HUES6 (cell line): ENCODE measurements around the gene EGLN2.
"Not testable (repeated sequence)": the region's sequence is repeated elsewhere in the genome, so short reads cannot be mapped to it uniquely, and the experiment has no call there.

ENCODE experiments used
- H3K27ac ChIP-seq: 2 replicates; pipeline ENCODE4 v1.7.0; 2013; ENCODE audit warnings: low read depth, mild to moderate bottlenecking, low read length, inconsistent platforms
- H3K27me3 ChIP-seq: 2 replicates; pipeline ENCODE4 v1.6.1; 2013; ENCODE audit warnings: low read length; ENCODE audit not compliant: control insufficient read depth, insufficient read depth
- H3K36me3 ChIP-seq: 2 replicates; pipeline ENCODE4 v1.6.1; 2013; ENCODE audit warnings: low read length; ENCODE audit not compliant: control insufficient read depth, insufficient read depth
- H3K4me1 ChIP-seq: 2 replicates; pipeline ENCODE4 v1.6.1; 2013; ENCODE audit warnings: low read length; ENCODE audit not compliant: control insufficient read depth, insufficient read depth
- H3K4me3 ChIP-seq: 2 replicates; pipeline ENCODE4 v1.5.1; 2013; ENCODE audit warnings: low read depth, low read length
- H3K9ac ChIP-seq: one replicate; pipeline ENCODE4 v1.6.1; 2013; ENCODE audit warnings: mild to moderate bottlenecking, low read length
- H3K9me3 ChIP-seq: 2 replicates; pipeline ENCODE4 v1.6.1; 2013; ENCODE audit warnings: low read depth, low read length; ENCODE audit not compliant: control insufficient read depth, insufficient read depth

Gene EGLN2

DNA sequence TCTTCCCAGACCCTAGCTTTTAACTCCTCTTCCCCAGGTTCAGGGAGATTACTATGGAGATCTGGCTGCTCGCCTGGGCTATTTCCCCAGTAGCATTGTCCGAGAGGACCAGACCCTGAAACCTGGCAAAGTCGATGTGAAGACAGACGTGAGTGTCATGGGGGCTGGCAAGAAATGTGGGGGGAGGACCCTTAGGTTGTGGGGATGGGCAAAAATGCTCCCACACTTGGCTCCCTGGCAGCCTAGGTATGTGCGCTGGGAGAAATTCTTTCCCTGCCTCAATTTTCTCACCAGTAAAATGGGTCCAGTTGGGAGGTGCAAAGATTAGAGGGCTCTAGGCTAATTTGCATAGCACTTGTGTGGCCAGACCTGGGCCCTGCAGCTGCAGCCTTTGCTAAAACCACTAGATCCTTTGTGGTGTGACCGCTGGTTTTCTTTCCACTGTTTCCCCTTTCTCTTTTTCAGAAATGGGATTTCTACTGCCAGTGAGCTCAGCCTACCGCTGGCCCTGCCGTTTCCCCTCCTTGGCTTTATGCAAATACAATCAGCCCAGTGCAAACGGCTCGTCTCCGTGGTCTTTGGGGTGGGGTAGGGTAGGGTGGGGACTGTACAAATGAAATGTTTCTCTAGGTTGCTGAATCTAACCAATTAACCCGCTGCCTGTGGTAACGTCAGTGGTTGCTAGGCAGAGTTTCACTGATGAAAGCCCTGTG is 21.9 kb upstream of the EGLN2 start:
- Histone ChIP-seq H3K4me3 (peak overlapping the region; percentile 82), H3K27me3 (no peaks in the 10 kb centered on the region), H3K27ac (peak overlapping the region; percentile 89), H3K4me1 (peaks cover 13% of the 10 kb centered on the region), H3K36me3 (peaks cover 1% of the 10 kb centered on the region; the same call in 1 of the 2 replicates), H3K9me3 (no peaks in the 10 kb centered on the region), H3K9ac (peak overlapping the region; percentile 81)

DNA sequence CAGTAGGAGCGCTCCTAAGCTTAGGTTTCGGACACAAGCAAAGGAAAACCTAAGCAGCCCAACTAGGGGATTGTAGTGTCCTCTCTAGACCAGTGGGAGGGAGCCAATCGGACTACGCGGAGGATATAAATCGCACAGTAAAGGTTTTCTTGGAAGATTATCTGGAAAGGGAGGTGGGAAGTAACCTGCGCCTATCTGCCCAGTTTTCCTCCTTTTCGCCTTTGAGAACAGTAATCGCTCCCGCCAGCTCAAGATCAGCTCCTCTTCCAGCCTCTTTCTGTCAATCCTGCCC is 21.4 kb upstream of the EGLN2 start:
- H3K4me1 ChIP-seq, result peaks cover 13% of the 10 kb centered on the region
- H3K9me3 ChIP-seq, result no peaks in the 10 kb centered on the region
- H3K27me3 ChIP-seq, result no peaks in the 10 kb centered on the region
- H3K4me3 ChIP-seq, result peak overlapping the region; percentile 82
- peak overlapping the region; percentile 81 for H3K9ac ChIP-seq
- peak overlapping the region; percentile 89 for H3K27ac ChIP-seq
- peaks cover 2% of the 10 kb centered on the region; the same call in 1 of the 2 replicates for H3K36me3 ChIP-seq

DNA sequence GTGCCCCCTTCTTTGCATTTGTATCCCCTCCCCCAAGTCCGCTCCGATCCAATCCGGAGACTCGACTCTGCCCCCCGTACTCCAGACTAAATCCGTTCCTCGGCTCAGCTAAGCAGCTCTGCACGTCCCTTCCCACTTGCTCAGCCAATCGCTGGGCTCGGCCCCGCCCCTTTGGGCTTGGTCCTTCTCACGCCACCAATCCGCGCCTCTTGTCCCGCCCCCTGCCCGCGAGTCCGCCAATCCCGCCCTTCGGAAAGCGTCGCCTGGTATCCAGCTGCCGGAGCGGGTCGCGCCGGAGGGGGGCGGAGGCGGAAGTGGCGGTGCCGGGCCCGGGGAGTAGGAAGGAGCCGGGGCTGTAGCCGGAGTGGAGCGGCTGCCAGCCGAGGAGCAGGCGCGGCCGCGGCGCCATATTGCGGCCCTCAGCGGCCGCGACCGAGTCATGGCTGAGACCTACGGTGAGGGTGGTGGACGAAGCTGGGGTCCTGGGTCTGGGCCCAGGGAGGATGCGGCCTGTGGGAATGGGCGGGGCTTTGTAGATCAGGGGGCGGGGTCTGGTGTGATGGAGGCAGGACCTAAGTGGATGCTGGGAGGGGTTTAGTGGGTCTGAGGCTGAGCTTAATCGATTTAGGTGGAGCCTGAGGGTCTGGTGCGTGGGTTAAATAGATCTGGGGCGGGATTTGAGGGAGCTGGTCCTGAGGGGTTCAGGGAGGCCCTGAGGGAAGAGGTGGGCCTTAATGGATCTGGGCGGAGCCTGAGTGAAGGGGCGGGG is 20.9 kb upstream of the EGLN2 start, which contains the start of gene RAB4B:
RAB4B (plus strand) TSS at position 311 of the 769 bp plus-strand sequence; CDS start at position 440, 129 bp downstream.
- Histone ChIP-seq H3K9ac (peak within 1 kb of the TSS; percentile 81), H3K36me3 (peaks cover 2% of the 10 kb centered on the region; the same call in 1 of the 2 replicates), H3K4me3 (peak within 1 kb of the TSS; percentile 82), H3K9me3 (no peaks in the 10 kb centered on the region), H3K27ac (peak within 1 kb of the TSS; percentile 89), H3K4me1 (peaks cover 13% of the 10 kb centered on the region), H3K27me3 (no peaks in the 10 kb centered on the region)

DNA sequence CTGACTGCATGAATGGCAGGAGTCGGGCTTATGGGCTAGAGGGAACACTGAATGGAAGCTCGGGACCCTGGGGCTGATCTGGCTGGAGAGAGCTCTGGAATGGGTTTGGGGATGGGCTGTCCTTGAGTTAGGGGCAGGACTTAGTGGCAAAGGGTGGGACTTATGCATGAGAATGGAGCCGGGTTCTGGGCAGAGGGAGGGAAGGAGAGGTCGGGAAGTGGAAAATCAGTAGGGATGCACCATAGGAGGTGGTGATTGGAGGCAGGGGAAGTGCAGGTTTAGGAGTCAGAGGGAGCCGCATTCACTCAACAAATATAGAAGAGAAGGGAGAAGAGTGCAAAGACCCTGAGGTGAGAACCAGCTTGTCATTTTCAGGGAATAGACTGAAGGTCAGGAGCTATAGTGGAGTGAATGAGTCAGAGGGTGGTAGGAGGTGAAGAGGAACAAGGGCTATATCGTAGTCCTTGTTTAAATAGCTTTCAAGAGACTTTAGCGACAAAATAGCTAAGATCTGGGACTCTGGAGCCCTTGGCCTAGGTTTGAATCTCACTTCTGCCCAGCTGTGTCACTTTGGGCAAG is 20.2 kb upstream of the EGLN2 start:
- Histone ChIP-seq H3K9me3 (no peaks in the 10 kb centered on the region), H3K27ac (0 out of 2 replicates have a peak overlapping the region, but pooled peaks have one; percentile 18), H3K27me3 (no peaks in the 10 kb centered on the region), H3K4me3 (peak overlapping the region; percentile 72), H3K36me3 (peaks cover 2% of the 10 kb centered on the region; the same call in 1 of the 2 replicates), H3K9ac (peak overlapping the region; percentile 66), H3K4me1 (peaks cover 13% of the 10 kb centered on the region)

DNA sequence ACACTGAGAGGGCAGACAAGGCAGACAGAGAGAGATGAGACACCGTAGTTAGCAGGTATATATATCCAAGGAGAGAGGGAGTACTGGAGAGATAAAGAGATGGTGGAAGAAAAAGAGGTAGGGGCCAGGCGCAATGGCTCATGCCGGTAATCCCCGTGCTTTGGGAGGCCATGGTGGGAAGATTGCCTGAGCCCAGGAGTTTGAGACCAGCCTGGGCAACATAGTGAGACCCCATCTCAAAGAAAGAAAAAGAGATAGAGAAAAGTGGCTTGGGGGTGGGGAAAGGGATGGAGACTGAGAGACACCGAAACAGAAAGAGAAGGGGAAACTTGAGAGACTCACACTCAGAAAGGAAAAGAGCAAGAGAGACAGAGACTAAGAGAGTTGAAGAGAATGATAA is 18.4 kb upstream of the EGLN2 start:
- H3K36me3 ChIP-seq, result peaks cover 2% of the 10 kb centered on the region; the same call in 1 of the 2 replicates
- no peak overlapping the region for H3K9ac ChIP-seq
- H3K9me3 ChIP-seq, result no peaks in the 10 kb centered on the region
- no peak overlapping the region for H3K4me3 ChIP-seq
- H3K27me3 ChIP-seq, result no peaks in the 10 kb centered on the region
- H3K4me1 ChIP-seq, result peaks cover 8% of the 10 kb centered on the region
- no peak overlapping the region for H3K27ac ChIP-seq

DNA sequence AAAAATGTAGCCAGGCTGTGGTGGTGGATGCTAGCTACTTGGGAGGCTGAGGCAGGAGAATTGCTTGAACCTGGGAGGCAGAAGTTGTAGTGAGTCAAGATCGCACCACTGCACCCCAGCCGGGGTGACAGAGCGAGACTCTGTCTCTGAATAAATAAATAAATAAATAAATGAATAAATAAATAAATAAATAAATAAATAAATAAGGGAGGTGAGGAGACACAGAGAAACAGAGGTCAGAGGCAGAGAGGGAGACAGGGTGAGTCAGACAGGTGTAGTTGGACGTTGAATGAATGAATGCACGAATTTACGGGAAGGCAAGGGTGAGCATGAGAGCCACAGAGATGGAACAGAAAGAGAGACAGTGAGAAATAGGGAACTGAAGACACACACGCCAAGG is 17.9 kb upstream of the EGLN2 start:
- no peak overlapping the region for H3K27ac ChIP-seq
- no peak overlapping the region for H3K9ac ChIP-seq
- no peaks in the 10 kb centered on the region for H3K27me3 ChIP-seq
- H3K4me1 ChIP-seq, result peaks cover 8% of the 10 kb centered on the region
- no peak overlapping the region for H3K4me3 ChIP-seq
- H3K9me3 ChIP-seq, result no peaks in the 10 kb centered on the region
- peaks cover 2% of the 10 kb centered on the region; the same call in 1 of the 2 replicates for H3K36me3 ChIP-seq

DNA sequence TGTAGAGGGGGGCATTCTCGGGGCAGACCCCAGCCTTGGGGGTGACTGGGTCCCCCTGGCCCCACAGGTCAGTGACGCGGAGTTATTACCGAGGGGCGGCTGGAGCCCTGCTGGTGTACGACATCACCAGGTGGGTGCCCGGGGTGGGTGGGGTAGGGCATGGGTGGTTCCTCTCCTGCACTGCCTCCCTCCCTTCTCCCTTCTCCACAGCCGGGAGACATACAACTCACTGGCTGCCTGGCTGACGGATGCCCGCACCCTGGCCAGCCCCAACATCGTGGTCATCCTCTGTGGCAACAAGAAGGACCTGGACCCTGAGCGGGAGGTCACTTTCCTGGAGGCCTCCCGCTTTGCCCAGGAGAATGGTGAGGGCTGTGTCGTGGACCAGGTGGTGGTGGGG is 15.3 kb upstream of the EGLN2 start:
- Histone ChIP-seq H3K9ac (no peak overlapping the region), H3K4me1 (peaks cover 8% of the 10 kb centered on the region), H3K4me3 (no peak overlapping the region), H3K36me3 (peaks cover 2% of the 10 kb centered on the region; the same call in 1 of the 2 replicates), H3K9me3 (no peaks in the 10 kb centered on the region), H3K27me3 (no peaks in the 10 kb centered on the region), H3K27ac (no peak overlapping the region)

DNA sequence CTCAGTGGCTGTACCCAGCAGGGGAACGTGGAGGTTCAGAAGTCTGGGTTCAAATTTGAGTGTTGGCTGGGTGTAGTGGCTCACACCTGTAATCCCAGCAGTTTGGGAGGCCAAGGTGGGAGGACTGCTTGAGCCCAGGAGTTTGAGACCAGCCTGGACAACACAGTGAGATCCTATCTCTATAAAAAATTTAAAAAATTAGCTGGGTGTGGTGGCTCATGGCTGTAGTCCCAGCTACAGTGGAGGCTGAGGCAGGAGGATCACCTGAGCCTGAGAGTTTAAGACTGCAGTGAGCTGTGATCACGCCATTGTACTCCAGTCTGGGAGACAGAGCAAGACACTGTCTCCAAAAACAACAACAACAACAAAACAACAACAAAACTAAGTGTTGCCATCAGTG is 14.8 kb upstream of the EGLN2 start:
- not testable (repeated sequence) for H3K4me3 ChIP-seq, H3K9me3 ChIP-seq, H3K36me3 ChIP-seq, H3K9ac ChIP-seq, H3K27ac ChIP-seq, H3K27me3 ChIP-seq, H3K4me1 ChIP-seq

DNA sequence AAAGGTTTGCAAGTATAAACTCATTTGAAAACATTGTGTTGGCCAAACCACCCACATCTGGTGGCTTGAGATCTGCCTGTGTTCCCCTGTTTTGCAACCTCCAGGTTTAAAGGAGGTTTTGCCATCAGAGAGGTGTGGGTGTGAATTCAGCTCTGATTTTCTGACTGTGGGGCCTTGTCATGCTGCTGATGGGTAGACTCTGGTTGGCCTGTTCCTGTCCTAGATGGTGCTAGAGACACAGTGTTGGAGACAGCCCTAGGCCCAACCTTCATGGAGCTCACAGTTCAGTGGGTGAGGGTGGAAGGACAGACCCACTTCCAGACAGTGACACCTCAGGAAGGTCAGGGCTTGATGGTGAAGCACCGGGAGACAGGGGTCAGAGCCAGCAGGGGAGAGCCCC is 13.5 kb upstream of the EGLN2 start:
- no peaks in the 10 kb centered on the region for H3K27me3 ChIP-seq
- peaks cover 2% of the 10 kb centered on the region; the same call in 1 of the 2 replicates for H3K36me3 ChIP-seq
- H3K4me1 ChIP-seq, result no peaks in the 10 kb centered on the region
- no peak overlapping the region for H3K4me3 ChIP-seq
- no peak overlapping the region for H3K9ac ChIP-seq
- no peak overlapping the region for H3K27ac ChIP-seq
- no peaks in the 10 kb centered on the region for H3K9me3 ChIP-seq

DNA sequence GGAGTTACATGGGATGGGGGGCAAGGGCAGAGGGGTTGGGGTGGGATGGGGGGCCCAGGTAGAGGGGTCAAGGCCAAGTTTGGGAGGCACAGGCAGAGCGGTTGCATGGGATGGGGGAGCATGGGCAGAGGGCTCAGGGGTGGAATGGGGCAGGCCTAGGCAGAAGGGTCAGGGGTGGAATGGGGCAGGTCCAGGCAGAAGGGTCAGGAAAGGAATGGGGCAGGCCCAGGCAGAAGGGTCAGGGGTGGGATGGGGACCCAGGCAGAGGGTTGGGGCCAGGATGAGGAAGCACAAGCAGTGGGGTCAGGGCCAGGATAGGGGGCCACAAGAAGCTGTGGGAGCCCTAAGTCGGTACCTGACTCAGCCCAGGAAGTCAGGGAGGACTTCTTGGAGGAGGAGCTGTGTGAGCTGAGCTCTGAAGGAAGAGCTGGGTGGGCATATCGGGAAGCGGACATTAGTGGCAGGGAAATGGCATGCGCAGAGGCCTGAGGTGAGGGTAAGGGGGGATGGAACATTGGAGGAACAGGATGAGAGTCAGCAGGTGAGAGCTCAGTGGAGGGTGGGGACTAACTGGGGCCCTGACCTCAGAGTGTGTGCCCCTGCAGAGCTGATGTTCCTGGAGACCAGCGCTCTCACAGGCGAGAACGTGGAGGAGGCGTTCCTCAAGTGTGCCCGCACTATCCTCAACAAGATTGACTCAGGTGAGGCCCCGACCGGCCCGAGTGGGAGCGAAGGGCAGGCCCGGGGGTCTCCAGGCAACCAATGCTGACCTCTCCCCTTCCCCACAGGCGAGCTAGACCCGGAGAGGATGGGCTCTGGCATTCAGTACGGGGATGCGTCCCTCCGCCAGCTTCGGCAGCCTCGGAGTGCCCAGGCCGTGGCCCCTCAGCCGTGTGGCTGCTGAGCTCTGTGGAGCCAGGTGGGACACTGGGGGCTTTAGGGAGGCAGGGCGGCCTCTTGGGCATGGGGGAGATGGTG is 12.6 kb upstream of the EGLN2 start:
- Histone ChIP-seq H3K4me3 (no peak overlapping the region), H3K4me1 (no peaks in the 10 kb centered on the region), H3K36me3 (peaks cover 2% of the 10 kb centered on the region; the same call in 1 of the 2 replicates), H3K9me3 (no peaks in the 10 kb centered on the region), H3K27me3 (no peaks in the 10 kb centered on the region), H3K9ac (no peak overlapping the region), H3K27ac (no peak overlapping the region)
